Activated naive CD8-positive, alpha-beta T cell treated with anti-CD3 and anti-CD28 coated beads, Interleukin-2, amount 50 U/mL, for 16 hours (primary cell): ENCODE measurements around the gene PGRMC1.
"Not testable (repeated sequence)": the region's sequence is repeated elsewhere in the genome, so short reads cannot be mapped to it uniquely, and the experiment has no call there.

ENCODE experiments used
- DNase-seq: peaks from one replicate; pipeline ENCODE4 v3.0.0-alpha.2; 2020; ENCODE audit warnings: low read depth, low spot score

The PGRMC1 gene

GRCh38 chrX:119231936-119232445 is 4.1 kb upstream of the PGRMC1 start:
- DNase-seq = no peak

GRCh38 chrX:119235051-119235511 is 1.0 kb upstream of the PGRMC1 start:
- DNase-seq = no peak

- no peak for DNase-seq
Measured at GRCh38 chrX:119236623-119237561, 807 bp downstream of the PGRMC1 start.

- DNase-seq = no peak
Measured at GRCh38 chrX:119237562-119237942, 1.5 kb downstream of the PGRMC1 start.

- no peak for DNase-seq
Measured at GRCh38 chrX:119238557-119238956, 2.5 kb downstream of the PGRMC1 start.

- DNase-seq = no peak
Measured at GRCh38 chrX:119240356-119240755, 4.3 kb downstream of the PGRMC1 start.

GRCh38 chrX:119247702-119248101 is 11.6 kb downstream of the PGRMC1 start:
- DNase-seq = no peak

- DNase-seq = no peak
Measured at GRCh38 chrX:119249891-119250290, 13.8 kb downstream of the PGRMC1 start.

- no peak for DNase-seq
Measured at GRCh38 chrX:119251386-119251785, 15.3 kb downstream of the PGRMC1 start.

GRCh38 chrX:119252716-119253115 is 16.6 kb downstream of the PGRMC1 start:
- DNase-seq = no peak

GRCh38 chrX:119266364-119266995 is 30.4 kb downstream of the PGRMC1 start:
- no peak for DNase-seq

- DNase-seq = not testable (repeated sequence)
Measured at GRCh38 chrX:119267115-119267514, 31.0 kb downstream of the PGRMC1 start.

GRCh38 chrX:119272882-119273419 is 36.9 kb downstream of the PGRMC1 start:
- DNase-seq = no peak

GRCh38 chrX:119273420-119274192 is 37.5 kb downstream of the PGRMC1 start:
- DNase-seq = peak; percentile 2

GRCh38 chrX:119282347-119282746 is 46.3 kb downstream of the PGRMC1 start:
- not testable (repeated sequence) for DNase-seq

GRCh38 chrX:119288890-119289393 is 52.9 kb downstream of the PGRMC1 start:
- no peak for DNase-seq

- no peak for DNase-seq
Measured at GRCh38 chrX:119290476-119290875, 54.4 kb downstream of the PGRMC1 start.

- DNase-seq = not testable (repeated sequence)
Measured at GRCh38 chrX:119291246-119291645, 55.2 kb downstream of the PGRMC1 start.

GRCh38 chrX:119292445-119292844 is 56.4 kb downstream of the PGRMC1 start:
- DNase-seq = no peak
